Fibroblast of lung (primary cell): ENCODE measurements around the gene AFAP1L2. TPM values are rescaled to one million over a fixed set of nuclear protein-coding genes. Genes with fewer than 3 reads are reported as not detected.

Experiments used
- DNase-seq, 2 donors: peaks; one replicate each; pipeline versions ENCODE4 v3.0.0 to v3.0.0-alpha.2; 2010; ENCODE audit warnings: low read depth in 2 of 2
- H2AFZ ChIP-seq: 2 replicates; pipeline ENCODE4 v1.5.1; 2012; ENCODE audit warnings: low read length, control low read depth, inconsistent platforms
- H3K27ac ChIP-seq: 2 replicates; pipeline ENCODE4 v1.5.1; 2011; ENCODE audit warnings: low read length, control low read depth; ENCODE audit not compliant: insufficient read depth
- H3K27me3 ChIP-seq: 2 replicates; pipeline ENCODE4 v1.5.1; 2011; ENCODE audit warnings: mild to moderate bottlenecking, low read length; ENCODE audit not compliant: control insufficient read depth, insufficient read depth
- H3K36me3 ChIP-seq: 2 replicates; pipeline ENCODE4 v1.5.1; 2011; ENCODE audit warnings: low read length; ENCODE audit not compliant: control insufficient read depth, insufficient read depth
- H3K4me1 ChIP-seq: 2 replicates; pipeline ENCODE4 v1.5.1; 2011; ENCODE audit warnings: low read length; ENCODE audit not compliant: control insufficient read depth, insufficient read depth; ENCODE audit errors: extremely low read depth
- H3K4me2 ChIP-seq: 2 replicates; pipeline ENCODE4 v1.5.1; 2011; ENCODE audit warnings: low read length, control low read depth; ENCODE audit not compliant: insufficient read depth; ENCODE audit errors: extremely low read depth
- H3K4me3 ChIP-seq, 4 experiments: fragments of 200-600 bp in 1 of 4; sonication (generic) in 1 of 4; replicated peaks in 1 of 4; 2 replicates each; pipeline ENCODE4 v1.5.1; 2011 to 2016; ENCODE audit warnings: low read length in 4 of 4, low read depth in 3 of 4, mild to moderate bottlenecking in 3 of 4, control low read depth in 2 of 4, inconsistent platforms in 1 of 4, mixed read lengths in 1 of 4; ENCODE audit not compliant: insufficient read depth in 1 of 4; ENCODE audit errors: control extremely low read depth in 1 of 4
- H3K79me2 ChIP-seq: 2 replicates; pipeline ENCODE4 v1.5.1; 2012; ENCODE audit warnings: mild to moderate bottlenecking, low read length, inconsistent platforms; ENCODE audit not compliant: control insufficient read depth, insufficient read depth
- H3K9ac ChIP-seq: 2 replicates; pipeline ENCODE4 v1.5.1; 2011; ENCODE audit warnings: mild to moderate bottlenecking, low read length, control low read depth; ENCODE audit not compliant: insufficient read depth
- H3K9me3 ChIP-seq: 2 replicates; pipeline ENCODE4 v1.5.1; 2012; ENCODE audit warnings: low read depth, low read length; ENCODE audit not compliant: control insufficient read depth, insufficient read depth
- H4K20me1 ChIP-seq: 2 replicates; pipeline ENCODE4 v1.5.1; 2011; ENCODE audit warnings: low read length; ENCODE audit not compliant: control insufficient read depth, insufficient read depth; ENCODE audit errors: extremely low read depth
- CTCF ChIP-seq, 2 donors: IDR thresholded peaks in 1 of 2; conservative IDR thresholded peaks in 1 of 2; 1 replicate in 1 of 2; 2 replicates in 1 of 2; pipeline ENCODE4 v1.5.1; 2011 to 2012; ENCODE audit warnings: low read length in 2 of 2, control low read depth in 1 of 2, inconsistent platforms in 1 of 2, low read depth in 1 of 2, mild to moderate bottlenecking in 1 of 2
- EZH2 ChIP-seq: IDR thresholded peaks from 2 replicates; pipeline ENCODE4 v1.5.1; 2012; ENCODE audit warnings: low read length, control low read depth, mild to moderate bottlenecking; ENCODE audit errors: missing control alignments
- polyA plus RNA-seq, 2 donors: library from polyadenylated mRNA; depleted of rRNA in 1 of 2; stranded (reverse) in 1 of 2; unstranded in 1 of 2; fragments of >200 nt; gene quantifications; 2 replicates each; pipeline ENCODE4 v1.2.1, GENCODE V29; 2011 to 2012; ENCODE audit warnings: missing spikeins in 1 of 2
- total RNA-seq: library from RNA; depleted of rRNA; stranded (reverse); fragments of >200 nt; gene quantifications from 2 replicates; pipeline ENCODE4 v1.2.1, GENCODE V29; 2014

The AFAP1L2 gene
- total and polyA plus RNA-seq, 2 donors (not counting 1 experiment from before 2014, with no cell fraction given): 0.17 to 9.6 TPM

GRCh38 chr10:114370199-114370598 lies 34.1 kb downstream of the AFAP1L2 start:
- H3K4me3 ChIP-seq: no peak overlapping the region
- H3K4me2 ChIP-seq: no peak overlapping the region
- no peak for TF ChIP-seq EZH2
- no peak for TF ChIP-seq CTCF (conservative IDR thresholded peaks at IDR 0.05 in 1 of 2, IDR thresholded peaks at IDR 0.05 in 1 of 2; ENCODE audit: low read depth in 1 of 2, low read length in 2 of 2)
- no peaks in the 10 kb centered on the region for H3K27me3 ChIP-seq
- H3K27ac ChIP-seq: no peak overlapping the region
- no peaks in the 10 kb centered on the region for H3K36me3 ChIP-seq
- peak in 1 of 2 donors; percentile 55 for DNase-seq
- H3K9me3 ChIP-seq: no peaks in the 10 kb centered on the region
- no peak overlapping the region for H3K9ac ChIP-seq
- H3K4me1 ChIP-seq: peaks cover 5% of the 10 kb centered on the region
- H2AFZ ChIP-seq: no peak overlapping the region
- H4K20me1 ChIP-seq: no peaks in the 10 kb centered on the region
- H3K79me2 ChIP-seq: no peaks in the 10 kb centered on the region

- no peak overlapping the region for H3K4me2 ChIP-seq
Measured at GRCh38 chr10:114368057-114368391, 36.3 kb downstream of the AFAP1L2 start.

GRCh38 chr10:114367351-114368056 lies 36.8 kb downstream of the AFAP1L2 start:
- H2AFZ ChIP-seq: no peak overlapping the region
- no peak overlapping the region for H3K4me3 ChIP-seq
- H3K4me1 ChIP-seq: no peaks in the 10 kb centered on the region
- H4K20me1 ChIP-seq: no peaks in the 10 kb centered on the region
- no peak overlapping the region for H3K9ac ChIP-seq
- TF ChIP-seq EZH2 (no peak), CTCF (conservative IDR thresholded peaks at IDR 0.05 in 1 of 2, IDR thresholded peaks at IDR 0.05 in 1 of 2; ENCODE audit: low read depth in 1 of 2, low read length in 2 of 2) (no peak)
- H3K27me3 ChIP-seq: peaks cover 2% of the 10 kb centered on the region
- H3K4me2 ChIP-seq: no peak overlapping the region
- no peak overlapping the region for H3K27ac ChIP-seq
- no peaks in the 10 kb centered on the region for H3K36me3 ChIP-seq
- no peaks in the 10 kb centered on the region for H3K9me3 ChIP-seq
- DNase-seq: peak; percentile 69 to 88
- H3K79me2 ChIP-seq: no peaks in the 10 kb centered on the region

More at GRCh38 chr10:114368057-114368391, 36.3 kb downstream of the AFAP1L2 start:
- H4K20me1 ChIP-seq: no peaks in the 10 kb centered on the region
- no peak overlapping the region for H3K27ac ChIP-seq
- no peaks in the 10 kb centered on the region for H3K27me3 ChIP-seq
- no peak overlapping the region for H3K9ac ChIP-seq
- H2AFZ ChIP-seq: no peak overlapping the region
- no peaks in the 10 kb centered on the region for H3K36me3 ChIP-seq
- TF ChIP-seq CTCF (conservative IDR thresholded peaks at IDR 0.05 in 1 of 2, IDR thresholded peaks at IDR 0.05 in 1 of 2; ENCODE audit: low read depth in 1 of 2, low read length in 2 of 2) (no peak), EZH2 (no peak)
- no peaks in the 10 kb centered on the region for H3K9me3 ChIP-seq
- no peaks in the 10 kb centered on the region for H3K4me1 ChIP-seq
- no peak overlapping the region for H3K4me3 ChIP-seq
- no peak for DNase-seq
- no peaks in the 10 kb centered on the region for H3K79me2 ChIP-seq
